ENCODE data around the gene CYP4F3. TPM values are rescaled to one million over a fixed set of nuclear protein-coding genes. Genes with fewer than 3 reads are reported as not detected.

CYP4F3 gene
- total and polyA plus RNA-seq, 5 donors from 2014 or later: not detected

DNA sequence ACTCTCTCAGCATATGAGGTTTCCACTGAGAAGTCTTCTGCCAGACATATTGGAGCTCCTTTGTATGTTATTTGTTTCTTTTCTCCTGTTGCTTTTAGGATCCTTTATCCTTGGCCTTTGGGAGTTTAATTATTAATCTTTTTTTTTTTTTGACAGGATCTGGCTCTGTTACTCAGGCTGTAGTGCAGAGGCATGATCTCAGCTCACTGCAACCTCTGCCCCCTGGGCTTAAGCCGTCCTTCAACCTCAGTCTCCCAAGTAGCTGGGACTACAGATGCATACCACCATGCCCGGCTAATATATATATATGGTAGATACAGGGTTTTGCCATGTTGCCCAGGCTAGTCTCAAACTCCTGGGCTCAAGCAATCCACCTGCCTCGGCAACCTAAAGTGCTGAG, 6.6 kb upstream of the CYP4F3 start:
- no peak for DNase-seq
- Histone ChIP-seq H3K4me3 (ENCODE audit: low read depth, low read length) (no peak overlapping the region), H3K27me3 (ENCODE audit: control insufficient read depth, insufficient read depth, low read length) (peaks cover 9% of the 10 kb centered on the region), H3K36me3 (ENCODE audit: control insufficient read depth, insufficient read depth, low read length) (no peaks in the 10 kb centered on the region), H3K27ac (ENCODE audit: insufficient read depth, low read length, poor library complexity, severe bottlenecking) (no peak overlapping the region), H3K9me3 (ENCODE audit: control insufficient read depth in 2 of 2, low read length in 2 of 2) (no peaks in the 10 kb centered on the region), H3K4me1 (ENCODE audit: control insufficient read depth, insufficient read depth, low read length, poor library complexity, severe bottlenecking) (peaks cover 2% of the 10 kb centered on the region)
- Mint-ChIP-seq H3K4me3 (no peak overlapping the region), H3K4me1 (peaks cover 0 to 2% (median under 1%) of the 10 kb centered on the region in 4 donors), H3K36me3 (no peaks in the 10 kb centered on the region), H3K27me3 (peaks cover 25% of the 10 kb centered on the region), H3K9me3 (peaks cover 0 to 2% (median 0%) of the 10 kb centered on the region in 7 donors), H3K27ac (no peak overlapping the region)
- no peak for ATAC-seq (ENCODE audit: low read depth in 2 of 2)

DNA sequence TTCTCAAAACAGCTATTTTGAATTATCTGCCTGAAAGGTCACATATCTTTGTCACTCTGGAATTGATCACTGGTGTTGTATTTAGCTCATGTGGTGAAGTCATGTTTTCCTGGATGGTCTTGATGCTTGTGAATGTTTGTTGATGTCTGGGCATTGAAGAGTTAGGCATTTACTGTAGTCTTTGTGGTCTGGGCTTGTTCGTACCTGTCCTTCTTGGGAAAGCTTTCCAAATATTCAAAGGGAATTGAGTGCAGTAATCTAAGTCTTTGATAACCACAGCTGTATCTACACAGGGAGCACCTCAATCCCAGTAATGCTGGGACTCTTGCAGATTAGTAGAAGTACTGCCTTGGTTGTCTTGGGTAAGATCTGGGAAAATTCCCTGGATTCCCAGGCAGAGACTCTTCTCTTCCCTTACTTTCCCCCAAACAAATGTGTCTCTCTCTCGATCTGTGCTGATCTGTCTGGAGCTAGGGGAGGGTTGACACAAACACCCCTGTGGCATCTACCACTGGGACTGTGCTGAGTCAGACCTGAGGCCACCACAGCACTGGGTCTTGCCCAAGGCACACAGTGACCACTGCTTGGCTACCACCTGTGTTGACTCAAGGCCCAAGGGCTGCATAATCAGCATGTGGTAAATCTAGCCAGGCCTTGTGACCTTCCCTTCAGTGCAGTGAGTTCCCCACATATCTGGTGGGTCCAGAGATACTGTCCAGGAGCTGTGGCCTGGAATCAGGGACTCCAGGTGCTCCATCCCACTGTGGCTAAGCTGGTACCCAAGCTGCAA, 5.5 kb upstream of the CYP4F3 start:
- Histone ChIP-seq H3K27me3 (ENCODE audit: control insufficient read depth, insufficient read depth, low read length) (peaks cover 9% of the 10 kb centered on the region), H3K4me3 (ENCODE audit: low read depth, low read length) (no peak overlapping the region), H3K27ac (ENCODE audit: insufficient read depth, low read length, poor library complexity, severe bottlenecking) (no peak overlapping the region), H3K36me3 (ENCODE audit: control insufficient read depth, insufficient read depth, low read length) (no peaks in the 10 kb centered on the region), H3K9me3 (ENCODE audit: control insufficient read depth in 2 of 2, low read length in 2 of 2) (no peaks in the 10 kb centered on the region), H3K4me1 (ENCODE audit: control insufficient read depth, insufficient read depth, low read length, poor library complexity, severe bottlenecking) (no peaks in the 10 kb centered on the region)
- peaks cover 0 to 2% (median 0%) of the 10 kb centered on the region in 4 donors for H3K4me1 Mint-ChIP-seq
- no peak overlapping the region for H3K27ac Mint-ChIP-seq
- peaks cover 0 to 2% (median 0%) of the 10 kb centered on the region in 7 donors for H3K9me3 Mint-ChIP-seq
- peak overlapping the region in 1 of 4 donors; percentile 40 for H3K4me3 Mint-ChIP-seq
- H3K27me3 Mint-ChIP-seq: peaks cover 20% of the 10 kb centered on the region
- DNase-seq: no peak
- H3K36me3 Mint-ChIP-seq: no peaks in the 10 kb centered on the region
- no peak for ATAC-seq (ENCODE audit: low read depth in 2 of 2)

DNA sequence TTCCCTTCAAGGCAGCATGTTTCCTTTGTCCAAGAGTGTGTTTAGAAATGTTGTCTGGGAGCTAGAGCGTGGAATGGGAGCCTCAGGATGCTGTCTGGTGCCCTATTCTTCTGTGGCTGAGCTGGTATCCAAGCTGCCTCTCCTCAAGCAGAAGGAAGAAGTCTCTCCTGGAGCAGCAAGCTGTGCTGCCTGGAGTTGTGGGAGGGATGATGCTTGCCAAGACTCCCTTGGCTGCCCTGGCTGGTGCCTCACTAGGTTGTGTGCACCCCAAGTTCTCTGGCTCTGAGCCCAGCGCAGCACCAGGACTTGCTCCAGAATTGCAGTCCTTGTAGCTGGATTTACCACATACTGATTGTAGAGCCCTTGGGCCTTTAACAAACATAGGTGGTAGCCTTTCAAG, 4.7 kb upstream of the CYP4F3 start:
- Mint-ChIP-seq H3K36me3 (no peaks in the 10 kb centered on the region), H3K4me1 (peaks cover 0 to 2% (median 0%) of the 10 kb centered on the region in 4 donors), H3K27ac (no peak overlapping the region), H3K4me3 (no peak overlapping the region), H3K27me3 (peaks cover 20% of the 10 kb centered on the region), H3K9me3 (peaks cover 0 to 2% (median 0%) of the 10 kb centered on the region in 7 donors)
- H3K36me3 ChIP-seq (ENCODE audit: control insufficient read depth, insufficient read depth, low read length): no peaks in the 10 kb centered on the region
- DNase-seq: no peak
- no peaks in the 10 kb centered on the region for H3K4me1 ChIP-seq (ENCODE audit: control insufficient read depth, insufficient read depth, low read length, poor library complexity, severe bottlenecking)
- no peak overlapping the region for H3K4me3 ChIP-seq (ENCODE audit: low read depth, low read length)
- H3K27ac ChIP-seq (ENCODE audit: insufficient read depth, low read length, poor library complexity, severe bottlenecking): no peak overlapping the region
- H3K27me3 ChIP-seq (ENCODE audit: control insufficient read depth, insufficient read depth, low read length): peaks cover 9% of the 10 kb centered on the region
- ATAC-seq (ENCODE audit: low read depth in 2 of 2): no peak
- no peaks in the 10 kb centered on the region for H3K9me3 ChIP-seq (ENCODE audit: control insufficient read depth in 2 of 2, low read length in 2 of 2)

DNA sequence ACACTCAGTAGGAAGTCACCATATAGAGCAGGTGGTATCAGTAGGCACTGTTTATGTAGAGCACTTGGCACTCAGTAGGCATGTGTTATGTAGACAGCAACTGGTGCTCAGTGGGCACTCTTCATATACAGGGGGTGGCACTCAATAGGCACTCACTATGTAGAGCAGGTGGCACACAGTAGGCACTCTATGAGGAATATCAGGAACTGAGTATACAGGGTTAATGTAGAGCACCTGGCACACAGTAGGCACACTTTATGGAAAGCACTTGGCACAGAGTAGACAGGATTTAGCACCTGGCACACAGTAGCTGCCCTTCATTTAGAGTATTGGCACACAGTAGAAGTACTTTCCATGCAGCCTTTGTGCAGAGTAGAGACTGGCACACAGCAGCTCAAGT, 1.1 kb upstream of the CYP4F3 start:
- H3K27ac ChIP-seq (ENCODE audit: insufficient read depth, low read length, poor library complexity, severe bottlenecking): no peak overlapping the region
- Mint-ChIP-seq H3K4me1 (no peaks in the 10 kb centered on the region), H3K27me3 (peaks cover 10% of the 10 kb centered on the region), H3K4me3 (no peak overlapping the region), H3K27ac (peak overlapping the region in 1 of 3 donors; percentile 27), H3K9me3 (peaks cover 0 to 5% (median 0%) of the 10 kb centered on the region in 7 donors), H3K36me3 (no peaks in the 10 kb centered on the region)
- no peaks in the 10 kb centered on the region for H3K9me3 ChIP-seq (ENCODE audit: control insufficient read depth in 2 of 2, low read length in 2 of 2)
- H3K4me1 ChIP-seq (ENCODE audit: control insufficient read depth, insufficient read depth, low read length, poor library complexity, severe bottlenecking): no peaks in the 10 kb centered on the region
- no peak for ATAC-seq (ENCODE audit: low read depth in 2 of 2)
- no peak for DNase-seq
- no peaks in the 10 kb centered on the region for H3K36me3 ChIP-seq (ENCODE audit: control insufficient read depth, insufficient read depth, low read length)
- H3K4me3 ChIP-seq (ENCODE audit: low read depth, low read length): no peak overlapping the region
- H3K27me3 ChIP-seq (ENCODE audit: control insufficient read depth, insufficient read depth, low read length): peaks cover 7% of the 10 kb centered on the region

DNA sequence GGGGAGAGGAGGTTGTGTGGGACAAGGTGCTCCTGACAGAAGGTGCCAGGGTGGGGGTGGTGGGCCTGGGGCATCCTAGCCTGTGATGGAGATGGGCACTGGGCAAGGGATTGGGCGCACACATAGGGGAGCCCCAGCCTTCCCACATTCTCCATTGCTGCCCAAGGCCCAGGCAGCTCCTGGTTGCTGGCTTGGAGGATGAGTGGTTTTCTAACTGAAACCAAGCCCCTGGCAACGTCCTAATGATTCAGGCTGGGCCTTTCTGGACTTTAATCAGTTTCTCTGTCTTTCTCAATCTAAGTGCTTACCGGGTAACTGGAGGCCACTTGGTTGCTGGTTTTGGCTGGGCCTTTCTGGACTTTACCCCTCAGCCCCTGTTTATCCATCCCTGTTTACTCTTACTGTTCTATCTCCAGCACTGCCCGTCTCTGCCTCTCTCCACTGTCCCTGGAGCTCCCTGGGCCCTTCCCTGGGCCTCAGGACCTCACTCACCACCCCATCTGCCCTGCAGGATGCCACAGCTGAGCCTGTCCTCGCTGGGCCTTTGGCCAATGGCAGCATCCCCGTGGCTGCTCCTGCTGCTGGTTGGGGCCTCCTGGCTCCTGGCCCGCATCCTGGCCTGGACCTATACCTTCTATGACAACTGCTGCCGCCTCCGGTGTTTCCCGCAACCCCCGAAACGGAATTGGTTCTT, 354 bp downstream of the CYP4F3 start:
- ATAC-seq (ENCODE audit: low read depth in 2 of 2): no peak
- Histone ChIP-seq H3K9me3 (ENCODE audit: control insufficient read depth in 2 of 2, low read length in 2 of 2) (no peaks in the 10 kb centered on the region), H3K27ac (ENCODE audit: insufficient read depth, low read length, poor library complexity, severe bottlenecking) (no peak overlapping the region), H3K4me1 (ENCODE audit: control insufficient read depth, insufficient read depth, low read length, poor library complexity, severe bottlenecking) (no peaks in the 10 kb centered on the region), H3K27me3 (ENCODE audit: control insufficient read depth, insufficient read depth, low read length) (peaks cover 3% of the 10 kb centered on the region), H3K4me3 (ENCODE audit: low read depth, low read length) (no peak overlapping the region), H3K36me3 (ENCODE audit: control insufficient read depth, insufficient read depth, low read length) (no peaks in the 10 kb centered on the region)
- Mint-ChIP-seq H3K27me3 (peaks cover under 1% of the 10 kb centered on the region), H3K4me3 (no peak overlapping the region), H3K36me3 (no peaks in the 10 kb centered on the region), H3K4me1 (no peaks in the 10 kb centered on the region), H3K9me3 (peaks cover 0 to 5% (median 0%) of the 10 kb centered on the region in 7 donors), H3K27ac (peak overlapping the region in 1 of 3 donors; percentile 33)
- no peak for DNase-seq

DNA sequence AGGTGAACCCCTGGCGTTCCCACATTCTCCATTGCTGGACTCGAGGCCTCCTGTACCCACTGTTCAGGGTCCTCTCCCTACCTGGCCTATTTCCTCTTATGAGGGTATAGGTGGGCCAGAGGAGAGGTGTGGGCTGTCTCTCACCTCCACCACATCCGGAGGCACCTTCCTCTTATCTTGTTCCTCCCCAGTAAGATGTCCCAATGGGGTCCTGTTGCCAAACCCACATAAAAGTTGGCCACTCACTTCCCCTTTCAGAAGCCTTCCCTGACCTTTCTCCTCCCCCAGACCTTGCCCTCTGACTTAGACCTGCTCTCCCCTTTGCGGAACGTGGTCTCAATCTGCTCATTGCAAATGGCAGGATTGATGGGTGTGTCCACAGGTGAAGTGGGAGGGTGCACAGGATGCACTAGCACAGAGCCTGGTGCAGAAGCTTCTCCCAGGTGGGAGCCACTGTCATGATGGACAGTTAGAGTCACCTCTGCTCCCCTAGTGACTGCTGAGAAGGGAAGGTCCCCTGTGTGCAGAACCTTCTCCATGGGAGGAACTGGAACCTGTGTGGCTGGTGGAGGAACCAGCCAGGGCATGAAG, 1.3 kb downstream of the CYP4F3 start:
- no peaks in the 10 kb centered on the region for H3K27me3 Mint-ChIP-seq
- Histone ChIP-seq H3K9me3 (ENCODE audit: control insufficient read depth in 2 of 2, low read length in 2 of 2) (no peaks in the 10 kb centered on the region), H3K4me3 (ENCODE audit: low read depth, low read length) (no peak overlapping the region), H3K27me3 (ENCODE audit: control insufficient read depth, insufficient read depth, low read length) (no peaks in the 10 kb centered on the region), H3K4me1 (ENCODE audit: control insufficient read depth, insufficient read depth, low read length, poor library complexity, severe bottlenecking) (no peaks in the 10 kb centered on the region), H3K36me3 (ENCODE audit: control insufficient read depth, insufficient read depth, low read length) (no peaks in the 10 kb centered on the region), H3K27ac (ENCODE audit: insufficient read depth, low read length, poor library complexity, severe bottlenecking) (no peak overlapping the region)
- no peak overlapping the region for H3K4me3 Mint-ChIP-seq
- DNase-seq (no peak), ATAC-seq (ENCODE audit: low read depth in 2 of 2) (no peak)
- H3K27ac Mint-ChIP-seq: no peak overlapping the region
- no peaks in the 10 kb centered on the region for H3K36me3 Mint-ChIP-seq
- no peaks in the 10 kb centered on the region for H3K4me1 Mint-ChIP-seq
- H3K9me3 Mint-ChIP-seq: peaks cover 0 to 5% (median 0%) of the 10 kb centered on the region in 7 donors

DNA sequence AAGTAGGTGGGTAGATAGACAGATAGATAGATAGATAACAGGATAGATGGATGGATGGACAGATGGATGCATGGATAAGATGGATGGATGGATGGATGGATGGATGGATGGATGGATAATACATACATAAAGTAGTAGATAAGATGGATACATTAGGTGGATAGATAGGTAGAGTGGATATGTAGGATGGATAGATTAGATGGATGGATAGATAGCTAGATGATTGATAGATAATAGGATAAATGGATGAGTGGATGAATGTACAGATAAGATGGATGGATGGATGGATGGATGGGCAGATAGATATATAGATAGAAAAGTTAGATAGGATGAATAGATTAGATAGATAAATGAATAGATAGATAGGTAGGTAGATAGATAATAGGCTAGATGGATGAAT, 2.1 kb downstream of the CYP4F3 start:
- H3K4me1 ChIP-seq (ENCODE audit: control insufficient read depth, insufficient read depth, low read length, poor library complexity, severe bottlenecking): no peaks in the 10 kb centered on the region
- H3K36me3 ChIP-seq (ENCODE audit: control insufficient read depth, insufficient read depth, low read length): no peaks in the 10 kb centered on the region
- H3K27ac ChIP-seq (ENCODE audit: insufficient read depth, low read length, poor library complexity, severe bottlenecking): no peak overlapping the region
- Mint-ChIP-seq H3K36me3 (no peaks in the 10 kb centered on the region), H3K9me3 (peaks cover 0 to 3% (median 0%) of the 10 kb centered on the region in 7 donors), H3K27ac (no peak overlapping the region), H3K4me1 (no peaks in the 10 kb centered on the region), H3K4me3 (no peak overlapping the region), H3K27me3 (no peaks in the 10 kb centered on the region)
- no peaks in the 10 kb centered on the region for H3K9me3 ChIP-seq (ENCODE audit: control insufficient read depth in 2 of 2, low read length in 2 of 2)
- no peak overlapping the region for H3K4me3 ChIP-seq (ENCODE audit: low read depth, low read length)
- ATAC-seq (ENCODE audit: low read depth in 2 of 2) (no peak), DNase-seq (no peak)
- H3K27me3 ChIP-seq (ENCODE audit: control insufficient read depth, insufficient read depth, low read length): no peaks in the 10 kb centered on the region

Data from CD4-positive, CD25-positive, alpha-beta regulatory T cell (primary cell).